RWPE2 (cell line): Measurements from ENCODE around the gene SMAD3.

Experiments used
- ATAC-seq: fragments of 200-7000 bp; cut with Tn5 transposase; 3 replicates; pipeline ENCODE4 v1.9.1; 2021; ENCODE audit warnings: low read depth
- DNase-seq: peaks from one replicate; pipeline ENCODE4 v3.0.0-alpha.2; 2020; ENCODE audit warnings: low spot score
- H3K27ac ChIP-seq: fragments of 450-650 bp; 2 replicates; pipeline ENCODE4 v1.5.1; 2017; ENCODE audit warnings: mild to moderate bottlenecking; ENCODE audit not compliant: poor library complexity, severe bottlenecking
- H3K27me3 ChIP-seq: fragments of 250-450 bp; sonication (Bioruptor Pico); 2 replicates; pipeline ENCODE4 v1.5.1; 2021; ENCODE audit warnings: mild to moderate bottlenecking, moderate library complexity; ENCODE audit not compliant: insufficient read depth, poor library complexity, severe bottlenecking
- H3K36me3 ChIP-seq: fragments of 250-450 bp; sonication (Bioruptor Pico); 2 replicates; pipeline ENCODE4 v1.5.1; 2020; ENCODE audit warnings: low read depth, mild to moderate bottlenecking, moderate library complexity
- H3K4me1 ChIP-seq: fragments of 250-450 bp; sonication (Bioruptor Pico); 2 replicates; pipeline ENCODE4 v1.5.1; 2021; ENCODE audit warnings: mild to moderate bottlenecking, moderate library complexity; ENCODE audit not compliant: insufficient read depth, poor library complexity, severe bottlenecking
- H3K4me3 ChIP-seq: fragments of 250-450 bp; sonication (Bioruptor Pico); 2 replicates; pipeline ENCODE4 v1.5.1; 2021; ENCODE audit warnings: mild to moderate bottlenecking, moderate library complexity; ENCODE audit not compliant: severe bottlenecking
- H3K9me3 ChIP-seq: fragments of 250-450 bp; sonication (Bioruptor Pico); 2 replicates; pipeline ENCODE4 v1.5.1; 2021; ENCODE audit warnings: mild to moderate bottlenecking, moderate library complexity; ENCODE audit not compliant: severe bottlenecking
- CTCF ChIP-seq: fragments of 450-650 bp; IDR thresholded peaks from one replicate; pipeline ENCODE4 v1.5.1; 2017; ENCODE audit warnings: mild to moderate bottlenecking, moderate library complexity; ENCODE audit not compliant: poor library complexity, severe bottlenecking

Gene SMAD3

GRCh38 chr15:67144609-67145311, 79.4 kb downstream of the SMAD3 start:
- Histone ChIP-seq H3K4me3 (no peak overlapping the region), H3K9me3 (no peaks in the 10 kb centered on the region), H3K36me3 (0 out of 2 replicates have a peak, but pooled peaks cover 4% of the 10 kb centered on the region), H3K4me1 (peaks cover 80% of the 10 kb centered on the region), H3K27ac (peak overlapping the region; percentile 98), H3K27me3 (no peaks in the 10 kb centered on the region)
- ATAC-seq: no peak
- TF ChIP-seq CTCF: no peak
- no peak for DNase-seq

- H3K36me3 ChIP-seq: 0 out of 2 replicates have a peak, but pooled peaks cover 4% of the 10 kb centered on the region
- peaks cover 84% of the 10 kb centered on the region for H3K4me1 ChIP-seq
- no peak overlapping the region for H3K4me3 ChIP-seq
- H3K27me3 ChIP-seq: no peaks in the 10 kb centered on the region
- H3K9me3 ChIP-seq: no peaks in the 10 kb centered on the region
- no peak for ATAC-seq
- DNase-seq: no peak
- no peak for TF ChIP-seq CTCF
- H3K27ac ChIP-seq: peak overlapping the region; percentile 98
These were observed 79.9 kb downstream of the SMAD3 start for GRCh38 chr15:67145312-67145610.

DNA sequence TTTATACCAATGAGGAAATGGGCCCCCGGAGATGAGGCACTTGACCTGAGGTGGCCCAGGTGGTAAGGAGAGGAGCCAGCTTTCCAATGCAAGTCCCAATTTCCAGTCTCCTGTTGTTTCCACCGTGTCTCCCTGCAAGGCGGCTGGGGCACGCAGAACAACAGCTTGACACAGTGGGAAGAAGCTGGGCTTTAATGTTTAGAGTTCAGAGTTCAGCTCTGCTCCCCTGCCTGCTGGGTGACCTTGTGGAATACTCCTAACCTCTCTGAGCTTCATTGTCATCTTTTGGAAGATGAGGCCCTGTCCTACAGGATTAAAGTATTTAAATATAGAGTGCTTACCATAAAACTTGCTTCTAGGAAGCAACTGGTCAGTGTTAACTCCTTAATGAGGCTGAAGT, 80.3 kb downstream of the SMAD3 start:
- Histone ChIP-seq H3K27ac (peak overlapping the region; percentile 98), H3K27me3 (no peaks in the 10 kb centered on the region), H3K9me3 (no peaks in the 10 kb centered on the region), H3K4me1 (peaks cover 86% of the 10 kb centered on the region), H3K36me3 (0 out of 2 replicates have a peak, but pooled peaks cover 4% of the 10 kb centered on the region), H3K4me3 (no peak overlapping the region)
- no peak for DNase-seq
- ATAC-seq: no peak
- TF ChIP-seq CTCF: no peak

GRCh38 chr15:67146234-67146633, 80.8 kb downstream of the SMAD3 start:
- no peak for DNase-seq
- no peak for TF ChIP-seq CTCF
- Histone ChIP-seq H3K4me3 (no peak overlapping the region), H3K9me3 (no peaks in the 10 kb centered on the region), H3K27me3 (no peaks in the 10 kb centered on the region), H3K27ac (peak overlapping the region; percentile 98), H3K4me1 (peaks cover 91% of the 10 kb centered on the region), H3K36me3 (peaks cover 4% of the 10 kb centered on the region; the same call in 1 of the 2 replicates)
- ATAC-seq: peak; percentile 1; the same call in 1 of the 3 replicates

DNA sequence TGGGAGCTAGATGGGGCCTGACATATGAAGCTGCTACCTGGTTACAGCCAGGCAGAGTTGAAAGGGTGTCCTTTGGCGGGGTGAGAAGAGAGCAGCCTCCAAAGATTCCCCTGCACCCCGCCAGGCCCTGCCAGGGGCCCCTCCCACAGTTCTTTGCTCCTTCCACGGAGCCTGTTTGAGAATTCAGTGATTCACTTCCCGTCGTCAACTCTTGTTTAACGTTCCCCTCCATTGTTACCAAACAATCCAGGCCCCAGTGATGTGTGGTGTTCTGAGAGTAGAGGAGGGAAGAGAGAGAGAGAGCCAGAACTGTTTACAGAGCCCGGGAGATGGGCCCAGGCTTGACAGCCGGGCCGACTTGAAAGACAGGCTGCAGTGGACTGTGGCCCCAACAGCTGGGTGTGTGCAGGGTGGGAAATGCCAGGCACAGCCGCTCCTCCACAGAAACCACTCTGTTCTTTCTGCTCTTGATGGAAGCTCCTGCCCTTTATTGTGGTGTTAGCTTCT, 81.5 kb downstream of the SMAD3 start:
- TF ChIP-seq CTCF: no peak
- Histone ChIP-seq H3K36me3 (peaks cover 10% of the 10 kb centered on the region), H3K27me3 (no peaks in the 10 kb centered on the region), H3K27ac (peak overlapping the region; percentile 98), H3K4me3 (no peak overlapping the region), H3K9me3 (no peaks in the 10 kb centered on the region), H3K4me1 (peaks cover 93% of the 10 kb centered on the region)
- peak; percentile 92 for DNase-seq
- peak; percentile 81 for ATAC-seq
